Astrocyte (in vitro differentiated cells and primary cell): ENCODE measurements around the gene AJAP1.

ENCODE experiments used
- EZH2 ChIP-seq: IDR thresholded peaks from 2 replicates; pipeline ENCODE4 v1.6.1; 2012; ENCODE audit warnings: mild to moderate bottlenecking, low read length, inconsistent platforms; ENCODE audit not compliant: insufficient read depth
- TF ChIP-seq, protein P1 (sequence below): IDR thresholded peaks from 2 replicates; pipeline ENCODE4 v1.5.1; 2011; ENCODE audit warnings: low read depth, mild to moderate bottlenecking, inconsistent platforms, low read length, moderate library complexity; ENCODE audit not compliant: insufficient read depth

DNA sequence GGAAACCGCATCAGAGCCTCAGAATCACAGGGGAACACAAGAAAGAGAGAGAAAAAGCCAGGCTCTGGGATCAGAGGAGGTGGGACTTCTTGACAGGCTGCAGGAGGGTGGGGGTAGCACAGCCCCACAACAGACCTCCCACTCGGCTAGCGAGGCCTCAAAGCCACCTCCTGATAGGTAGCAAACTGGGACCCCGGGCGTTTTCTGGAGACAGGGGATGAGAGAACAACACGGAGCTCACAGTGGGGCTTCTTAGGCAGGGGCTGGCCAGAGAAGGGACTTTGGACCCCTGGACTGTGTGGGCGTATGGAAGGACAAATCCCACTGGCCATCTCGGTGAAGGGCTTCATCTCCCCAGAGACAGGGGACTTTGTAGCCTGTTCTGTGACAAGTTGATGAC, 116.3 kb downstream of the AJAP1 start:
- TF ChIP-seq, protein P1, sequence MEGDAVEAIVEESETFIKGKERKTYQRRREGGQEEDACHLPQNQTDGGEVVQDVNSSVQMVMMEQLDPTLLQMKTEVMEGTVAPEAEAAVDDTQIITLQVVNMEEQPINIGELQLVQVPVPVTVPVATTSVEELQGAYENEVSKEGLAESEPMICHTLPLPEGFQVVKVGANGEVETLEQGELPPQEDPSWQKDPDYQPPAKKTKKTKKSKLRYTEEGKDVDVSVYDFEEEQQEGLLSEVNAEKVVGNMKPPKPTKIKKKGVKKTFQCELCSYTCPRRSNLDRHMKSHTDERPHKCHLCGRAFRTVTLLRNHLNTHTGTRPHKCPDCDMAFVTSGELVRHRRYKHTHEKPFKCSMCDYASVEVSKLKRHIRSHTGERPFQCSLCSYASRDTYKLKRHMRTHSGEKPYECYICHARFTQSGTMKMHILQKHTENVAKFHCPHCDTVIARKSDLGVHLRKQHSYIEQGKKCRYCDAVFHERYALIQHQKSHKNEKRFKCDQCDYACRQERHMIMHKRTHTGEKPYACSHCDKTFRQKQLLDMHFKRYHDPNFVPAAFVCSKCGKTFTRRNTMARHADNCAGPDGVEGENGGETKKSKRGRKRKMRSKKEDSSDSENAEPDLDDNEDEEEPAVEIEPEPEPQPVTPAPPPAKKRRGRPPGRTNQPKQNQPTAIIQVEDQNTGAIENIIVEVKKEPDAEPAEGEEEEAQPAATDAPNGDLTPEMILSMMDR: no peak
- no peak for TF ChIP-seq EZH2
